GM23338 (cell line): ENCODE results near the gene BMPR2. TPM values are rescaled to one million over a fixed set of nuclear protein-coding genes. Genes with fewer than 3 reads are reported as not detected.

Experiments used
- ATAC-seq: fragments of 200-7000 bp; cut with Tn5 transposase; 3 replicates; pipeline ENCODE4 v1.9.1; 2020
- DNase-seq: peaks from one replicate; pipeline ENCODE4 v3.0.0-alpha.2; 2015; ENCODE audit warnings: low spot score
- H2AFZ ChIP-seq: fragments of 200-600 bp; sonication (generic); 2 replicates; pipeline ENCODE4 v1.8.0; 2016; ENCODE audit warnings: antibody characterized with exemption, mild to moderate bottlenecking, moderate library complexity
- H3F3A ChIP-seq: fragments of 200-600 bp; sonication (generic); replicated peaks from 2 replicates; pipeline ENCODE4 v1.8.0; 2017; ENCODE audit warnings: antibody characterized with exemption, mixed run types, low read depth
- H3K27ac ChIP-seq: fragments of 200-600 bp; sonication (generic); 2 replicates; pipeline ENCODE4 v1.6.1; 2016; ENCODE audit warnings: low read depth
- H3K27me3 ChIP-seq: fragments of 200-600 bp; sonication (generic); 2 replicates; pipeline ENCODE4 v1.8.0; 2016; ENCODE audit warnings: mild to moderate bottlenecking, mixed run types, moderate library complexity; ENCODE audit not compliant: insufficient read depth
- H3K36me3 ChIP-seq: fragments of 200-600 bp; sonication (generic); 2 replicates; pipeline ENCODE4 v1.8.0; 2016; ENCODE audit warnings: mild to moderate bottlenecking; ENCODE audit not compliant: insufficient read depth
- H3K4me1 ChIP-seq: fragments of 200-600 bp; sonication (generic); 2 replicates; pipeline ENCODE4 v1.8.0; 2016; ENCODE audit warnings: mild to moderate bottlenecking, moderate library complexity; ENCODE audit not compliant: insufficient read depth
- H3K4me2 ChIP-seq: fragments of 200-600 bp; sonication (generic); 2 replicates; pipeline ENCODE4 v1.7.1; 2017; ENCODE audit warnings: mixed run types
- H3K4me3 ChIP-seq: fragments of 200-600 bp; sonication (generic); 2 replicates; pipeline ENCODE4 v1.6.1; 2016; ENCODE audit warnings: mixed run types
- H3K79me2 ChIP-seq: fragments of 200-600 bp; sonication (generic); replicated peaks from 2 replicates; pipeline ENCODE4 v1.8.0; 2017; ENCODE audit warnings: mild to moderate bottlenecking; ENCODE audit not compliant: insufficient read depth
- H3K9me2 ChIP-seq: fragments of 200-600 bp; sonication (generic); 2 replicates; pipeline ENCODE4 v1.8.0; 2017; ENCODE audit not compliant: insufficient read depth
- H4K20me1 ChIP-seq: fragments of 200-600 bp; sonication (generic); replicated peaks from 2 replicates; pipeline ENCODE4 v1.8.0; 2017; ENCODE audit warnings: mild to moderate bottlenecking; ENCODE audit not compliant: insufficient read depth
- H3K27ac Mint-ChIP-seq: 2 replicates; pipeline ENCODE4 v1.8.0; 2020; ENCODE audit warnings: inconsistent platforms, mild to moderate bottlenecking, moderate library complexity, mixed read lengths
- H3K27me3 Mint-ChIP-seq: 3 replicates; pipeline ENCODE4 v1.8.0; 2022; ENCODE audit warnings: low read depth, mild to moderate bottlenecking, moderate library complexity, mixed read lengths, inconsistent platforms; ENCODE audit not compliant: insufficient read depth, poor library complexity
- H3K36me3 Mint-ChIP-seq: 3 replicates; pipeline ENCODE4 v1.8.0; 2021; ENCODE audit warnings: low read depth, mild to moderate bottlenecking, inconsistent platforms, moderate library complexity, mixed read lengths
- H3K4me1 Mint-ChIP-seq: 3 replicates; pipeline ENCODE4 v1.8.0; 2020; ENCODE audit warnings: mild to moderate bottlenecking, inconsistent platforms, mixed read lengths
- H3K4me3 Mint-ChIP-seq: 3 replicates; pipeline ENCODE4 v1.8.0; 2021; ENCODE audit warnings: moderate library complexity, mild to moderate bottlenecking, inconsistent platforms, mixed read lengths
- H3K9me3 Mint-ChIP-seq: 3 replicates; pipeline ENCODE4 v1.8.0; 2020; ENCODE audit warnings: moderate library complexity, mild to moderate bottlenecking, inconsistent platforms, mixed read lengths
- EZH2 ChIP-seq: fragments of 200-600 bp; sonication (generic); IDR thresholded peaks from one replicate; pipeline ENCODE4 v1.8.0; 2017; ENCODE audit warnings: antibody characterized with exemption, mild to moderate bottlenecking, low read depth; ENCODE audit not compliant: unreplicated experiment
- EZH2phosphoT487 ChIP-seq: fragments of 200-600 bp; sonication (generic); IDR thresholded peaks from one replicate; pipeline ENCODE4 v1.8.1; 2018; ENCODE audit warnings: antibody characterized with exemption; ENCODE audit not compliant: unreplicated experiment
- JUNB ChIP-seq: IDR thresholded peaks from one replicate; pipeline ENCODE4 v1.6.1; 2016; ENCODE audit warnings: antibody characterized with exemption; ENCODE audit not compliant: unreplicated experiment
- NANOG ChIP-seq: IDR thresholded peaks from 2 replicates; pipeline ENCODE4 v1.6.1; 2016; ENCODE audit warnings: antibody characterized with exemption, borderline replicate concordance
- POLR2AphosphoS5 ChIP-seq: IDR thresholded peaks from 2 replicates; pipeline ENCODE4 v1.6.1; 2016; ENCODE audit warnings: antibody characterized with exemption, low read depth
- STAT1 ChIP-seq: IDR thresholded peaks from one replicate; pipeline ENCODE4 v1.6.1; 2016; ENCODE audit warnings: antibody characterized with exemption; ENCODE audit not compliant: unreplicated experiment
- ZNF331 ChIP-seq: fragments of 250-450 bp; sonication (Bioruptor Pico); IDR thresholded peaks from 2 replicates; pipeline ENCODE4 v1.5.0; 2020; ENCODE audit warnings: low read depth, mild to moderate bottlenecking, moderate library complexity
- polyA plus RNA-seq: library from polyadenylated mRNA; unstranded; fragments of >200 nt; fragmentation: Nextera tagmentation; extraction: Ambion mirVana; gene quantifications from 2 replicates; pipeline ENCODE4 v1.2.1, GENCODE V29; 2016
- total RNA-seq: library from RNA; depleted of rRNA; stranded (reverse); fragments of >200 nt; shearing (Covaris generic); gene quantifications from 2 replicates; pipeline ENCODE4 v1.2.3, GENCODE V29; 2014
- TF ChIP-seq, protein P1 (sequence below): IDR thresholded peaks from 2 replicates; pipeline ENCODE4 v1.6.1; 2016; ENCODE audit warnings: antibody characterized with exemption
- TF ChIP-seq, protein P2 (sequence below): IDR thresholded peaks from one replicate; pipeline ENCODE4 v1.6.1; 2018; ENCODE audit warnings: antibody characterized with exemption; ENCODE audit not compliant: unreplicated experiment
- TF ChIP-seq, protein P3 (sequence below): fragments of 250-450 bp; sonication (Bioruptor Pico); IDR thresholded peaks from 2 replicates; pipeline ENCODE4 v1.5.0; 2020; ENCODE audit warnings: mild to moderate bottlenecking, moderate library complexity

Gene BMPR2
- total and polyA plus RNA-seq, 2 experiments from 2014 or later, result 6.7 to 21.6 TPM

DNA sequence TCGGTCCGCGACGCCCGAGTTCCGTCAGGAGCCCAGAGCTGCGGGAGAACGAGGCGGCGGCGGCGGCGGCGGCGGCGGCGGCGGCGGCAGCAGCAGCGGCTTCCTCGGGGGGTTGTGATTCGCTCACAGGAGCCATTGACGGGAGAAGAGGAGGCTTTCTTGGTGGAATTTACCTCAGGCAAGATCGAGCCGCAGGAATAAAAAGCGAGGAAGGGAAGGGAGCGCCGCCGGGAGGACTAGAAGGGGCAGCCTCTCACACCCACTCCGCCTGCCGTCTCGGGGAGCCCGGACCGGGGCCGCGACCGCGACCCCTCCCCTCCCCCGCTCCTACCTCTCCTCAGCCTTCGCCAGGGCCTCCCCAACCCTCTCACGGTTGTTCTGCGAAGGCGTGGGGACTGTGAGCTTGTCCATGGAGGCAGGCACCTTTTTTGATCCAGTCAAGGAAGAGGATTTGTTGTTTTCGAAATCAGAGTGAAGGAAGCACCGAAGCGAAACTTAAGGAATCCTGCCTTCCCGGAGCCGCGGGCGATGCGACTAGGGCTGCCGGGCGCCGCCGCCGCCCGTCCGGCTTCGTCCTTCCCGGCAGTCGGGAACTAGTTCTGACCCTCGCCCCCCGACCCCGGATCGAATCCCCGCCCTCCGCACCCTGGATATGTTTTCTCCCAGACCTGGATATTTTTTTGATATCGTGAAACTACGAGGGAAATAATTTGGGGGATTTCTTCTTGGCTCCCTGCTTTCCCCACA is 506 bp downstream of the BMPR2 start:
- H3K27ac Mint-ChIP-seq, result peak overlapping the region; percentile 91
- Histone ChIP-seq H3K27me3 (no peaks in the 10 kb centered on the region), H3K9me2 (no peaks in the 10 kb centered on the region), H3K4me1 (peaks cover 35% of the 10 kb centered on the region), H4K20me1 (peaks cover 35% of the 10 kb centered on the region), H3K79me2 (peaks cover 49% of the 10 kb centered on the region), H3K36me3 (no peaks in the 10 kb centered on the region), H3F3A (peaks cover 30% of the 10 kb centered on the region), H3K4me3 (peak overlapping the region; percentile 89), H2AFZ (peak overlapping the region; percentile 64), H3K27ac (peak overlapping the region; percentile 99), H3K4me2 (peak overlapping the region; percentile 92)
- peaks cover 34% of the 10 kb centered on the region for H3K4me1 Mint-ChIP-seq
- no peaks in the 10 kb centered on the region for H3K9me3 Mint-ChIP-seq
- DNase-seq, result peak; percentile 63
- no peak for TF ChIP-seq STAT1
- TF ChIP-seq, protein P1, sequence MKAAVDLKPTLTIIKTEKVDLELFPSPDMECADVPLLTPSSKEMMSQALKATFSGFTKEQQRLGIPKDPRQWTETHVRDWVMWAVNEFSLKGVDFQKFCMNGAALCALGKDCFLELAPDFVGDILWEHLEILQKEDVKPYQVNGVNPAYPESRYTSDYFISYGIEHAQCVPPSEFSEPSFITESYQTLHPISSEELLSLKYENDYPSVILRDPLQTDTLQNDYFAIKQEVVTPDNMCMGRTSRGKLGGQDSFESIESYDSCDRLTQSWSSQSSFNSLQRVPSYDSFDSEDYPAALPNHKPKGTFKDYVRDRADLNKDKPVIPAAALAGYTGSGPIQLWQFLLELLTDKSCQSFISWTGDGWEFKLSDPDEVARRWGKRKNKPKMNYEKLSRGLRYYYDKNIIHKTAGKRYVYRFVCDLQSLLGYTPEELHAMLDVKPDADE, result no peak
- TF ChIP-seq, protein P2, sequence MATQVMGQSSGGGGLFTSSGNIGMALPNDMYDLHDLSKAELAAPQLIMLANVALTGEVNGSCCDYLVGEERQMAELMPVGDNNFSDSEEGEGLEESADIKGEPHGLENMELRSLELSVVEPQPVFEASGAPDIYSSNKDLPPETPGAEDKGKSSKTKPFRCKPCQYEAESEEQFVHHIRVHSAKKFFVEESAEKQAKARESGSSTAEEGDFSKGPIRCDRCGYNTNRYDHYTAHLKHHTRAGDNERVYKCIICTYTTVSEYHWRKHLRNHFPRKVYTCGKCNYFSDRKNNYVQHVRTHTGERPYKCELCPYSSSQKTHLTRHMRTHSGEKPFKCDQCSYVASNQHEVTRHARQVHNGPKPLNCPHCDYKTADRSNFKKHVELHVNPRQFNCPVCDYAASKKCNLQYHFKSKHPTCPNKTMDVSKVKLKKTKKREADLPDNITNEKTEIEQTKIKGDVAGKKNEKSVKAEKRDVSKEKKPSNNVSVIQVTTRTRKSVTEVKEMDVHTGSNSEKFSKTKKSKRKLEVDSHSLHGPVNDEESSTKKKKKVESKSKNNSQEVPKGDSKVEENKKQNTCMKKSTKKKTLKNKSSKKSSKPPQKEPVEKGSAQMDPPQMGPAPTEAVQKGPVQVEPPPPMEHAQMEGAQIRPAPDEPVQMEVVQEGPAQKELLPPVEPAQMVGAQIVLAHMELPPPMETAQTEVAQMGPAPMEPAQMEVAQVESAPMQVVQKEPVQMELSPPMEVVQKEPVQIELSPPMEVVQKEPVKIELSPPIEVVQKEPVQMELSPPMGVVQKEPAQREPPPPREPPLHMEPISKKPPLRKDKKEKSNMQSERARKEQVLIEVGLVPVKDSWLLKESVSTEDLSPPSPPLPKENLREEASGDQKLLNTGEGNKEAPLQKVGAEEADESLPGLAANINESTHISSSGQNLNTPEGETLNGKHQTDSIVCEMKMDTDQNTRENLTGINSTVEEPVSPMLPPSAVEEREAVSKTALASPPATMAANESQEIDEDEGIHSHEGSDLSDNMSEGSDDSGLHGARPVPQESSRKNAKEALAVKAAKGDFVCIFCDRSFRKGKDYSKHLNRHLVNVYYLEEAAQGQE, result no peak
- no peak for TF ChIP-seq EZH2
- TF ChIP-seq EZH2phosphoT487, result no peak
- TF ChIP-seq POLR2AphosphoS5, result no peak
- no peak for TF ChIP-seq NANOG
- TF ChIP-seq, protein P3, sequence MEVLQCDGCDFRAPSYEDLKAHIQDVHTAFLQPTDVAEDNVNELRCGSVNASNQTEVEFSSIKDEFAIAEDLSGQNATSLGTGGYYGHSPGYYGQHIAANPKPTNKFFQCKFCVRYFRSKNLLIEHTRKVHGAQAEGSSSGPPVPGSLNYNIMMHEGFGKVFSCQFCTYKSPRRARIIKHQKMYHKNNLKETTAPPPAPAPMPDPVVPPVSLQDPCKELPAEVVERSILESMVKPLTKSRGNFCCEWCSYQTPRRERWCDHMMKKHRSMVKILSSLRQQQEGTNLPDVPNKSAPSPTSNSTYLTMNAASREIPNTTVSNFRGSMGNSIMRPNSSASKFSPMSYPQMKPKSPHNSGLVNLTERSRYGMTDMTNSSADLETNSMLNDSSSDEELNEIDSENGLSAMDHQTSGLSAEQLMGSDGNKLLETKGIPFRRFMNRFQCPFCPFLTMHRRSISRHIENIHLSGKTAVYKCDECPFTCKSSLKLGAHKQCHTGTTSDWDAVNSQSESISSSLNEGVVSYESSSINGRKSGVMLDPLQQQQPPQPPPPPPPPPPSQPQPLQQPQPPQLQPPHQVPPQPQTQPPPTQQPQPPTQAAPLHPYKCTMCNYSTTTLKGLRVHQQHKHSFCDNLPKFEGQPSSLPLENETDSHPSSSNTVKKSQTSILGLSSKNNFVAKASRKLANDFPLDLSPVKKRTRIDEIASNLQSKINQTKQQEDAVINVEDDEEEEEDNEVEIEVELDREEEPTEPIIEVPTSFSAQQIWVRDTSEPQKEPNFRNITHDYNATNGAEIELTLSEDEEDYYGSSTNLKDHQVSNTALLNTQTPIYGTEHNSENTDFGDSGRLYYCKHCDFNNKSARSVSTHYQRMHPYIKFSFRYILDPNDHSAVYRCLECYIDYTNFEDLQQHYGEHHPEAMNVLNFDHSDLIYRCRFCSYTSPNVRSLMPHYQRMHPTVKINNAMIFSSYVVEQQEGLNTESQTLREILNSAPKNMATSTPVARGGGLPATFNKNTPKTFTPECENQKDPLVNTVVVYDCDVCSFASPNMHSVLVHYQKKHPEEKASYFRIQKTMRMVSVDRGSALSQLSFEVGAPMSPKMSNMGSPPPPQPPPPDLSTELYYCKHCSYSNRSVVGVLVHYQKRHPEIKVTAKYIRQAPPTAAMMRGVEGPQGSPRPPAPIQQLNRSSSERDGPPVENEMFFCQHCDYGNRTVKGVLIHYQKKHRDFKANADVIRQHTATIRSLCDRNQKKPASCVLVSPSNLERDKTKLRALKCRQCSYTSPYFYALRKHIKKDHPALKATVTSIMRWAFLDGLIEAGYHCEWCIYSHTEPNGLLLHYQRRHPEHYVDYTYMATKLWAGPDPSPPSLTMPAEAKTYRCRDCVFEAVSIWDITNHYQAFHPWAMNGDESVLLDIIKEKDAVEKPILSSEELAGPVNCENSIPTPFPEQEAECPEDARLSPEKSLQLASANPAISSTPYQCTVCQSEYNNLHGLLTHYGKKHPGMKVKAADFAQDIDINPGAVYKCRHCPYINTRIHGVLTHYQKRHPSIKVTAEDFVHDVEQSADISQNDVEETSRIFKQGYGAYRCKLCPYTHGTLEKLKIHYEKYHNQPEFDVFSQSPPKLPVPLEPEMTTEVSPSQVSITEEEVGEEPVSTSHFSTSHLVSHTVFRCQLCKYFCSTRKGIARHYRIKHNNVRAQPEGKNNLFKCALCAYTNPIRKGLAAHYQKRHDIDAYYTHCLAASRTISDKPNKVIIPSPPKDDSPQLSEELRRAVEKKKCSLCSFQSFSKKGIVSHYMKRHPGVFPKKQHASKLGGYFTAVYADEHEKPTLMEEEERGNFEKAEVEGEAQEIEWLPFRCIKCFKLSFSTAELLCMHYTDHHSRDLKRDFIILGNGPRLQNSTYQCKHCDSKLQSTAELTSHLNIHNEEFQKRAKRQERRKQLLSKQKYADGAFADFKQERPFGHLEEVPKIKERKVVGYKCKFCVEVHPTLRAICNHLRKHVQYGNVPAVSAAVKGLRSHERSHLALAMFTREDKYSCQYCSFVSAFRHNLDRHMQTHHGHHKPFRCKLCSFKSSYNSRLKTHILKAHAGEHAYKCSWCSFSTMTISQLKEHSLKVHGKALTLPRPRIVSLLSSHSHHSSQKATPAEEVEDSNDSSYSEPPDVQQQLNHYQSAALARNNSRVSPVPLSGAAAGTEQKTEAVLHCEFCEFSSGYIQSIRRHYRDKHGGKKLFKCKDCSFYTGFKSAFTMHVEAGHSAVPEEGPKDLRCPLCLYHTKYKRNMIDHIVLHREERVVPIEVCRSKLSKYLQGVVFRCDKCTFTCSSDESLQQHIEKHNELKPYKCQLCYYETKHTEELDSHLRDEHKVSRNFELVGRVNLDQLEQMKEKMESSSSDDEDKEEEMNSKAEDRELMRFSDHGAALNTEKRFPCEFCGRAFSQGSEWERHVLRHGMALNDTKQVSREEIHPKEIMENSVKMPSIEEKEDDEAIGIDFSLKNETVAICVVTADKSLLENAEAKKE (CRISPR knock-in tag), result no peak
- no peak for TF ChIP-seq JUNB
- no peak for TF ChIP-seq ZNF331 (CRISPR knock-in tag)
- H3K27me3 Mint-ChIP-seq, result peaks cover 22% of the 10 kb centered on the region
- H3K36me3 Mint-ChIP-seq, result peaks cover 4% of the 10 kb centered on the region
- peak; percentile 37 for ATAC-seq
- H3K4me3 Mint-ChIP-seq, result peak overlapping the region; percentile 99
